T-helper 2 cell (primary cell): ENCODE results near the gene UVSSA.

Source experiments
- DNase-seq, 5 experiments: peaks; one replicate each; pipeline versions ENCODE4 v3.0.0 to v3.0.0-alpha.2; 2012 to 2022

The UVSSA gene

DNA sequence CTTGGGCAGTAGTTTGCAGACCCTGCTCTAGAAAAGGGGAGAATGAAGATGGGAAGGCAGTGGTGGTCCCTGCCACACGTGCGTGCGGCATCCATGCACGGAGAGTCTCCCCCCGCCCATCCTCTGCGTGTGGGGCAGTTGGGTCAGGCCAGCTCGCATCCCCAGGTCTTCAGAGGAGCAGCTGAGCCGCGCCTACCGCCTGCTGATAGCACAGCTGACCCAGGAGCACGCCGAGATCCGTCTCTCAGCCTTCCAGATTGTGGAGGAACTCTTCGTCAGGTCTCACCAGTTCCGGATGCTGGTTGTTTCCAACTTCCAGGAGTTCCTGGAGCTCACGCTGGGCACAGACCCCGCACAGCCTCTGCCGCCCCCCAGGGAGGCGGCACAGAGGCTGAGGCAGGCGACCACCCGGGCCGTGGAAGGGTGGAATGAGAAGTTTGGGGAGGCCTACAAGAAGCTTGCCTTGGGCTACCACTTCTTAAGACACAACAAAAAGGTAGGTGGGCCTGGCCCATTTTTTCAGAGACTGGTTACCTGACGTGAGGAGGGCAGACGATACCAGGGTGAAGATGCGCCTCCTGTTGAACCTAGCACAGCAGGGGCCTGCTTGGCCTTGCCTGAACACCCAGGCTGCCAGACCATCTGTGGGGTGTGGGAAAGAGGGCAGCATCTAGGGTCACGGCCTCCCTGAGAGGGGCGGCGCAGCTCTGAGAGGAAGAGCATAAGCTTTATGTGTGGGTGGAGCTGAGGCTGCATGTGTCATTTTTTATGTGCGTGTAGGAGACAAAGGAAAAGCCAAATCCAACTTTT is 2.6 kb downstream of the UVSSA start:
- DNase-seq: no peak

DNA sequence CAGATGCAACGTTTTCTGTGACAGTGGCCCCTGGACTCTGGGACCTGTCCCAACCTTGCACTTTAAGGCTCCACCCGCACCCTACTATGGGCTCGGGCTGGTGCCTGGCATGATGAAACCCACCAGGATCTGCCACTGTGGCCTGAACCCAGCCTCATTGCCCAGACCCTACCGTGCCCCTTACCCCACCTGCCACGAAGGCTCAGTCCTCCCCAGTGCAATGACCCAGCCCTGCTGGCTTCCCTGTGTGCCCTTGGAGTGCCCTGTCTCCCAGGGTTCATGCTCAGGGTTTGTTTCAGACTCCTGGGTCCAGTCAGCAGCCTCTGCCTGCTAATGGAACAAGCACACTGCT is 3.1 kb downstream of the UVSSA start:
- no peak for DNase-seq

DNA sequence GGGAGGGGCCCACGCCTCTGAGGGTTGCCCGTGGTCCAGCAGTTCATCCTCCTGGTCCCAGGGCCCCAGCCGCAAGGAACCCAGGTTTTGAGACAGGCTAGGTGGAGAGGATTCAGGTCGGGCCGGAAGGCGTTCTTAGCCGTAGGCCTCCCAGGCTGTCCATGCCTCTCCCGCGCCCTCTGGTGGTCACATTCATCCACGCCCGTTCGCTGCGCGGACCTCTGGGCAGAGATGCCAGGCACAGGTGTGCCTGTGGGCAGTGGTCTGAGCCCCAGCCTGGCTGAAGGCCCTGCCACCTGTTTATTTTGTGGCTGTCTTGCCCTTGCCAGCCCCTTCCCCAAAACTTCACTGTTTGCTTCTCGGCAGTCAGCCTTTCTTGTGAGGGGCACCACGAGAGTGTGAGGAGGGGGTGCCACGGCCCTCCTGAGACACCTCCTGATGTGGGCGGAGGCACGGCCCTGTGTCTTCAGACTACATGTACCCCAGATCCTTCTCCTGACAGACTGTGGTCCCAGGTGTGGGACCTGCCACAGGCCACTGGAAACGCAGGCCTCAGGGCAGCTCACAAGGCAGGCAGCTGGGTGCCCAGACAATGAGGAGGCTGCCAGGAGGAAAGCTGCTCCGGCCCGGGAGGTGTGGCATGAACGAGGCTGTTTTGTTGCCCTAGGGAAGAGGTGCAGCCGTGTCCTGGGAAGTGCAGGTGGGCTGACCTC is 5.0 kb downstream of the UVSSA start:
- DNase-seq: peak; percentile 72 to 86 (median 82)

DNA sequence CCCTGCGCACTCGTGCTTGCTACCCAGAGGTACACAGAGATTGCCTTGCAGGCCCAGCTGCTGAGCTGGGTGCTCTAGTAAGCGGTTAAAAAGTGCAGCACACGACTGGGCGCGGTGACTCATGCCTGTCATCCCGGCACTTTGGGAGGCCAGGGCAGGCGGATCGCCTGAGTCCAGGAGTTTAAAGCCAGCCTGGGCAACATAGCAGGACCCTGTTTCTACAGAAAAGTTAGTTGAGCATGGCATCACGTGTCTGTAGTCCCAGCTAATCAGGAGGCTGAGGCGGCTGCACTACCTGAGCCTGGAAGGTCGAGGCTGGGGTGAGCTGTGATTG is 5.5 kb downstream of the UVSSA start:
- DNase-seq: no peak

DNA sequence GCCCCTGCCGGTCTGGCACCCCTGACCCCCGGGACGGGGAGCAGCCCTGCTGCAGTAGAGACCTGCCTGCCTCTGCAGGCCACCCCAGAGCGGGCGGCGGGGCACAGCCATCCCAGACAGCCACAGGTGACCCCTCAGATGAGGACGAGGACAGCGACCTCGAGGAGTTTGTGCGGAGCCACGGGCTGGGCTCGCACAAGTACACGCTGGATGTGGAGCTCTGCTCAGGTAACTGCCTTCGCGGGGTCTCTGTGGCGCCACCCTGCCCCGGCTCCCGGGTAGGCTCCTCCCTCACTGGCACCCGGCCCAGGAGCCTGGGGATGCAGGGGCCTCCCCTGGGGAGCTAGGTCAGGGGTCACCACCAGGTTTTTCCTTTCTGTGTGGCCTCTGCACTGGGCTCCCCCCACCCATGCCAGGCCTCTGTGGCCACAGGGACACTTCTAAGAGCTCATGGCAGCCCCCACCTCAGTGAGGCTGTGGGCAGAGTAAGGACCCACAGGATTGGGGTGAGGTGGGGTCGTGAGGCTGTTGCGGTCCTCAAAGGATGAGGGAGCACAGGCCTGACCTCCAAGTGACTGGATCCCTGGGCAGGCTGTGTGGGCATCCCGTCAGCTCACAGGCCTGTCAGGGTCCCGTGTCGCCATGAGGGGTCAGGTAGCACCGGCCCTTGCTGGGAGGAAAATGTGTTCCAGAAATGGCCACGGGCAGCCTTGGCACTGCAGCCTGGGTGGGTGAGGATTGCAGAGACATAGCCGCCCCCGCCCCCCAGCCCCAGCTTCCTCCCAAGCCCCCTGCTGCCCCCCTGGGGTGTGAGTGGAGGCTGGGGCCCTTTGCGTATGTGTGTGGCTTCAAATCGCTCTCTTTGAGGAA is 6.4 kb downstream of the UVSSA start:
- DNase-seq: no peak

DNA sequence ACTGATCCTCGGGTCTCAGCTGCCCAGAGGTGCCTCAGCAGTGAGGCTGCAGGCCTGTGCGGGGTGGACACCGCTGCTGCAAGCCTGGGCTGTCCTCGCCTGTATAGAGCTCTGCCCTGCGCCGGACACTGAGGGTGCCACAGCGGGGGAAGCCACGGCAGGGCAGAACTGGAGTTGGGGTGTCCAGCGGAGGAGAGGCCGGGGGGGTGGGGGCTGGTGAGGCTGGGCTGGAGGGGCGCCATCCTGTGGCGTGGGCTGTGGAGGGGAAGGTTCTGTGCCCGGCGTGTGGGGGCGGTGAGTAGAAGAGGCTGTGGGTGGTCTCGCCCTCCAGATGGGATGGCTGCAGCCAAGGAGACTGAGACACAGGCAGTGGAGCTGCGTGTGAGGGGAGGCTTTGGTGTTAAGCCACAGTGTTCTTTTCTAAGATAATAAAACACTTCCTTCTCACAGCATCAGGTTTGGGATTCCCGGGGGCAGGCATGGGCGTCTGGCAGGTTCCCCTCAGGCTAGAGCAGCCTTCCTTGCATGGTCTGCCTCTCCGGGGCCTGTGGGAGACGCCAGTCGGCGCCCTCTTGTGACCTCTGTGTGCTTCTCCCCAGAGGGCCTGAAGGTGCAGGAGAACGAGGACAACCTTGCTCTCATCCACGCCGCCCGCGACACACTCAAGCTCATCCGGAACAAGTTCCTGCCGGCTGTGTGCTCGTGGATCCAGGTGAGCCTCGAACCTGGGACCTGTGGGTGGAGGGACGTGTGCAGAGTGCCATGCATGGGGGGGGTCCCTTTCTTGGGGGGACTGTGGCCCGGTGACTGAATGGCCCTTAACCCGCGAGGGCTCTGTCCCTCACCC is 7.4 kb downstream of the UVSSA start:
- DNase-seq: no peak

DNA sequence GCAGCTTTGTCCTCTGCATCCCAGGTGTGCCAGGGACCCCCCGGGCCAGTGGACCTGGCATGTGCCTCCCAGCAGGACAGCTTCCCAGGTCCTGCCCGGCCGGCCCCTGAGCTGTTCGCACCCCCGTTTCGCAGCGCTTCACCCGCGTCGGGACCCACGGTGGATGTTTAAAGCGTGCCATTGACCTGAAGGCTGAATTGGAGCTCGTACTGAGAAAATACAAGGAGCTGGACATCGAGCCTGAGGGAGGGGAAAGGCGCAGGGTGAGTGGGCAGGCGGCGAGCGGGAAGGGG is 7.9 kb downstream of the UVSSA start:
- no peak for DNase-seq

DNA sequence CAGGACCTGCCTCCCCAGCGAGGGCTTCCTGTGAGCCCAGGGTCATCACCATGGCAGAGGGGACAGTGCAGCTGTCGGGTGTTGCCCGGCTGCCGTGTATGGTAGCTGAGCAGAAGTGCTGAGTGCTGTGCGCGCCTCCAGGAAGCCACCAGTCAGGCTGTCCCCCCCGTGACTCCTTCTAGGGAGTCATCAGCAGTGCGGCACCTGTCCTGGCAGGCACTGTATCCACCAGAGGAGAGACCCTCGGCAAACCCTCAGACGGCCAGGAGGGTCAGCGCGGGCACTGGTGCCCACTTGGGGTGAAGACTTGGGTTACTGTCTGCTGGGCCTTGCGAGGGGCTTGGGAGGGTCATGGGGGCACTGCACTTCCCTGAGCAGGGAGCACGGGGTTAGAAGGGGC is 8.4 kb downstream of the UVSSA start:
- DNase-seq: no peak

DNA sequence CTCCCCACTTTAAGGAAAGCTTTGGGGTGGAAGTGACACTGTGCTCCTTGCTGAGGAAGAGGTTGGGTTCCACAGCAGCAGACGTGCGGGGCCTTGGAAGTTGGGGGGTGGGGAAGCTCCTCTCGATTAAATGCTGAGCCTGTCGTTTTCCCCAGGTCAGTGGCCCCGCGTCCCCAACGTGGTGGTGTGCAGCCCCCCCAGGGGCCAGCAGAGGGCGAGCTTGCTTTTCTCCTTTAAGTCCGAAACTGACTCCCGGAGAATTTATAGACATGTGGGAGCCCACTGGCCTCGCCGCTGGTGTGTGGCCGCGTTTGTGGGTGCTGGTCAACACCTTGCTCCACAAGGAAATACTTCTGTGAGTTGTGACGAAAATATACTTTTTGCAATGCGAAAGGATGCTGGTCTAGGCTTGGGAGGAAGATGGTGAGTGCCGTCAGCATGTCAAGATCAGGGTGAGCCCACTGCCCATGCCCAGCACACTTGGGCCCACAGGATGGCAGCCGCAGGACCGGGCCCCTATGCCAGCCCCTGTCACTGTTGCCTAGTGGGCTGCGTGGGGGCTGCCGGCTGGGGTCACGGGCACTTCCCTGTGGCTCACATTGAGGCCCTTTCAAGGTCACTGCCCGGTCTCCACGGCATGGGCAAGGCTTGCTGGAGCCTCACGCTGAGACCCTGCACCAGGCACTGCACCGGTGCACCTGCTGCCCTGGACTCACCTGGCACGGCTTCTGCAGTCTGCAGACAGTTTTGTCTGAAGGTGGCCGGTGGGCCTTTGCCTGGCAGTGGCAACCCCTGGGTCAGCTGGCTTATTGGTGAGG is 9.4 kb downstream of the UVSSA start:
- peak in 3 of 5 experiments; percentile 15 to 24 (median 22) for DNase-seq

DNA sequence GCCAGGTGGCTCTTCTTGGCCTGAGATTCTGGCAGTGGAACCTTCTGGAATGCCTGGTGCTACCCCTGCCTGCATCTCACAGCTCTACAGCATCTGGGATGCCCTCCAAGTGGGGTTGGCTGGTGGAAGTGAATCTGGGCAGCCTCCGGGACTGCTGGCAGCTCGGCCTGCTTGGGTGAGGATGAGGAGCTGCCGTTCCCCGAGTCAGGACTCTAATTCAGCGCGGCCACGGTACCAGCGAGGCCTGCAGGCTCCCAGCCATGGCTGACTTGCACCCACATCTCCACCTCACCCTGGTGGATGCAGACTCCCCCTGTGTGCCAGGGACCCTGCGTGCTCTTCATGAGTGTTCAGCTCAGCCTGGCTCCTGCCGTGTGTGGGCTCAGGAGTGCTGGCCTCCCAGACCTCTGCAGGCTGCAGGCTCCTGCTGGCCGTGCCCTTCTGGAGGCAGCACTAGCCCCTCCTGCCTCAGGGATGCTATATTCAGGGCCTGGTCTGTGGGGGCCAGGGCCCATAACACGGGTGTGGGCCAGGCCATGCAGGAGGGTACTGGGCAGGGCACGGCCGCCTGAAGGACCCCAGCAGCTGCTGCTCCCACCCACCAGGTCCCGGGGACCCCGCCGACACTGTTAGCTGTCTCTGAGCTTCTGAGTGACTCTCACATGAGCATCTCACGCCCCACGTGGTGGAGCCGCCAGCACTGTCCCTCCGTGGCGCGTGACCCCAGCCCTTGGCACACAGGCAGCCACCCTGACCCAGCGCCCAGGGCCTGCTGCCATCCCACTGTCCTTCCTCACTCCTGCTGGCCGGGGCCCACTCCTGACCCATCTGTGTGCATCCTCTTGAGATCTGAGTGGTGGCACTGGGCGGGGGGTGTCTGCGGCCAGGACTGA is 10.6 kb downstream of the UVSSA start:
- no peak for DNase-seq

DNA sequence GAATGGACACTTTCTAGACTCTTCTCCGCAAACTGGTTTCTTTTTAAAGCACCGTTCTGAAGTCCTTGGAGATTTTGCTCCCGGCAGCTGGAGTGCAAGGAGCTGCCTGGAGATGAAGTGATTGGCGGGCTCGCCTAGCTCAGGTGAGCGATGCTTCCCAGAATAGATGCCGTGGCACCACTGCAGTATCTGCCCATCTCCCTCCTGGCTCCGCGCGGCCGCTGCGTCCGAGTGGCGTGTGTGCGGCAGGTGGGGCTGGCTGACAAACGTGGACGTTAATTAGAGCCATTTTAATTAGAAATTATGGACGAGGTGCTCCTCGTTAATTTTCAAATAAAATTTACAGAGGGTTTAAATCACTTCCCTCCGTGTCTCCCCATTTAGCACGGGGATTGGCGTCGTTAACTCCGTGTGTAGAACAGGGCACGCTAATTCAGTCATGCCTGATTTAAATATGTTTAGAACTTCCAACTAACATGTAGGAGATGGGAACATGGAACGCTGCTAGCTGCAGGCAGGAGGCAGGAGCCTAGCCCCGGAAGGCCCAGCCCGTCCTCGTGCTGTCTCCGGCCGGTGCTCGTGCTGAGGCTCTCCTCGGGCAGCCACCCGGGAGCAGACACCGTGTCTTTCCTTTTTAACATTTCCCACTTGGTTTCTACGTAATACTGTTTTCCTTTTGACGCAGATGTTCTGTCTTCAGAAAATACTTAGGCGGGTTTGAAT is 11.6 kb downstream of the UVSSA start:
- no peak for DNase-seq

DNA sequence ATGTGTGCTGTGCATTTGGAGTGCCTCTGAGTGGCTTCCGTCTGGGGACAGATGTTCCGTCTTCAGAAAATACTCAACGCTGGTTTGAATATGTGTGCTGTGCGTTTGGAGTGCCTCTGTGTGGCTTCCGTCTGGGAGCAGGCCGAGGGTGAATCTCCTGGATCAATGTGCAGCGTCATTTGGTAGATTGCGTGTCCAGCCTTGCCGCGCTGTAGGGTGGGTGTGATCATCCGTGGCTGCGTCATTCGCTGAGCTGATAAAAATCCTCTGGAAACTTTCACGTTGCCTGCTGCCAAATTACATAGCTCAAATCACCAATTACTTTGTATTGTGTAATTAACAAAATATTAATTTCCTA is 12.1 kb downstream of the UVSSA start:
- DNase-seq: no peak

DNA sequence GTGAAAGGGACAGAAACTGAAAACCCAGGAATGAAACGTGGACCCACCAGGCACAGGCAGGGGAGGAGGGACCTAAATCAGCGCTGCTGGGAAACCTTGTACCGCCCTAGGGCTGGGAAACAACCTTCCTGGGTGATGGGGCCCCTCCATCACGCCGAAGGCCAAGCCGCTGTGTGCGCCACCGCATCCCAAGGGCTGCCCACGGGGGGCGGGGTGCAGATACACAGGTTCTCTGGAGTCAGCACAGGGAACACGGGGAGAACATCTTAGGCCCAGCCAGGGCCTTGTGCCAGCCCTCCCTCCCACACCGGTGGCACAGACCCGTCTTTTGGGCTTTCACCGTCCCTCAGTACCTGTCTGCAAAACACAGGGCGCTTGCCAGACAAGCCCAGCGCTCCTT is 13.0 kb downstream of the UVSSA start:
- DNase-seq: no peak

DNA sequence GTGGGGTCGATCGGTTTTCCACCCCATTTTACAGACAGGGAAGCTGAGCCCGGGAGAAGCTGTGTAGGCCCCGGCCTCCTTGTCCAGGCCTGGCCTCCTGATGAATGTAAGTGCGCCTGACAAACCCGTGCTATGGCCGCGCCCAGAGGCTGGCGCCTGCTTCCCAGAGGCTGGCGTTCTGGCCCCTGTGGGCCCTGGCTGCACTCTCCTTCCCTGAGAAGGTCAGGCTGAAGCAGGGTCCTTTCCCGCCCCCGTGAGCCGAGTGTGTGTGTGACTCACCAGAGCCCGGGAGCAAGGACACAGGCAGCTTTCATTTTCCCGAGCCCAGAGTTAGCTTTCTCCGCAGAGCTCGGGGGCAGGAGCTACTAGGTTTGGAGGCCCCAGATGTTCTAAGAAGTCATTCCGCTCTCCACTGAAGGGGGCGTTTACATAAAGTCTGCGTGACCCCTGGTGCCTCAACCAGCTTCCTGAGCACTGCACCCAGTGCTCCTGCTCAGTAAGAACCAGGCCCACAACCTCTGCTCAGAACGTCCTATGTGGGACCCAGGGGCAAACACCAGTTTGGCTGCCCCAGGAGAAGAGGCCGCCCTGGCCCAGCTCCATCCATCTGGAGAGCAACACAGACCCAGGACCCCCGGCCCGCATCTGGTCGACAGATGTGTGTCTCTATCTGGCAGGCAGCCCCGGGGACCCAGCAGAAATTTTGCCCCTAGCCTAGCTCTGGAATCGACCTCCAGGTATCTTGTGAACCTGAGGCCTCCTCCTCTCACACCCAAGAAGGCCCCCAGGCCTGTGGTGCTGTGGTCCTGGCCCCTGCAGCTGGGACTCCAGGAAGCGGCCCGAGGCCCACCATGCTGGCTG is 13.6 kb downstream of the UVSSA start:
- DNase-seq: no peak

DNA sequence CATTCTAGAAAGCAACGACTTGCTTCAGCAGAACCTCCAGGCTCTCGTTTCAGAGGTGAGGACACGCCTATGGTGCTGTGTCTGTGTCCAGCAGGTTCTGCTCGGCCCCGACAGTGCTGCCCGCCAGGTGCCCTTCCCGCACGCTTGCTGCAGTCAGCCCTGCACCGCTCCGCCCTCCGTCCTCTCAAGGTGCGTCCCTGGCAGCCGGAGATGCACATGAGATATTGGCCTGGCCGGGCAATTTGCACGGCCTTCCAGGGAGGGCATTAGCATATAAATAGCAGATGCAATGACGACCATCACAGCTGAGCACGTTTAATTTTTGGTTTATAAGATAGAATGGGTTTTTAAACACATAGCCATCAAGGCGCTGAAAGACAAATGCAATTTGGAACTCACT is 14.4 kb downstream of the UVSSA start:
- no peak for DNase-seq

DNA sequence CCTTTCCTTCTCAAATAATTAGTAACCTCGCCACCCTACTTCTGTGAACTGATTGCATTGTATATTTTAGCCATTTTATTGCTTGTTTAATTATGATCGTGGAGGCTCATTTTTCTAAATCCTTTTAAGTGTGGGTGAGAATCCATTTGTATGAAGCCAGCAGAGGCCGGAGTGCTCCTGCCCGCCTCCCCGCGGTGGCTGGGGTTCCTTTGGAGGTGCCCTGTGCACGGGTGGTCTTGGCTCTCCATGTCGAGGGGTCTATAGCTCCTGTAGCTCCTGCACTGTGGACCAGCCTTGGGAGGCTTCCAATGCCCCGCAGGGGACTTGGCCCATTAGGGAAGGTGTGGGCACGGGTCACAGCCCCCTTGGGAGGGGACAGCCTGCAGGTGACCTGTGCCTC is 15.0 kb downstream of the UVSSA start:
- DNase-seq: no peak

DNA sequence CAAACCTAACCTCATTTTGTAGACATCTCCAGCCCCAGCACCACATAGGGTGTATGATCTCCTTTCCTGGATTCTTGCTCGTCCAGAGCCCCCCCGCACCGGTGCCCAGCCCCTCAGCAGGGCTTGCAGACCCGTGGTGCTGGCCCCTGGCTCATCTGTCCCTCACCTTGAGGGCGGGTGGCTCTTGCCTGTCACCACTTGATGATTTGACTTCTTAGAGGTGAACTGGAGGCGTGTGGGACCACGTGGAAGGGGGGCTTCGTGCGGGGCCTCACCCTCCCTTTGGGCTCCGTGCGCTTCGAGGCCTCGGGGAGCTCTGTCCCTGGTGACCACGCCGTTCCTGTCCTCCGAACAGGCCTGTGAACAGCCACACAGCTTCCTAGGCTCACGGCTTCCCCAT is 15.5 kb downstream of the UVSSA start:
- DNase-seq: no peak

DNA sequence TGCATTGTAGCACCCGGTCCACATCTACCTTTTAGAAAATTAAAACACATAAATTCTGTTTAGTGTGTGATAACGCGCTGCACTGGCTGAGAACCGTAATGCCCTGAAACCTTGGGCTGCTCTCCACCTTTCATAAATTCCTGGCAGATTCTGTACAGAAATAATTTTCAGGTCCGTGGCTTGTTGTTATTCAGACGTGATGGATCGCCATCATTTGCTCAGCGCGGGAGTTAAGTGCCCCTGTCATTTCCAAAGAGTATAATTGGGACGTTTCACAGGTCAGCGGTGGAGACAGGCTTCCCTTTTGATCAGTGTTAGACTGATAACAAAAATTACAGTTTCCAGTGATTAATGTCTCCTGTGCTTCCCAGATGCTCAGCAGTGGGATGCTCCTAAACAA is 16.5 kb downstream of the UVSSA start:
- DNase-seq: no peak

DNA sequence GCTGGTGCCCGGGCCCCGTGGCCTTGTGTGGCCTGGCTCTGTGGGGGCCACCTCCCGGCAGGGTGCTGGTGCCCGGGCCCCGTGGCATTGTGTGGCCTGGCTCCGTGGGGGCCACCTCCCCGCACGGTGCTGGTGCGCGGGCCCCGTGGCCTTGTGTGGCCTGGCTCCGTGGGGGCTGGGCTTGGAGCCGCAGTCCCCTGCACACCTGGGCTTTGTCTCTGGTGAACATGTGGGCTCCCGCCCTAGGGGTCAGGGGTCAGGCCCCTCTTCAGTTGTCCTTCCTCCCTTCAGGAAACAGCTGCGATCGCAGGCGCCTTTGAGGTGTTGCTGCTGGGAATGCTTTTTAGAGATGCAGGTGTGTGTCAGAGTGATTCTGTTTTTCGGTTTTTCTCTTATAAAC is 17.2 kb downstream of the UVSSA start:
- no peak for DNase-seq
